HEK293T (cell line): ENCODE data around the gene PCP4L1.

Experiments used
- BHLHE40 ChIP-seq: fragments of 450-650 bp; IDR thresholded peaks from 2 replicates; pipeline ENCODE4 v1.6.1; 2016; ENCODE audit warnings: mild to moderate bottlenecking, moderate library complexity, borderline replicate concordance
- ELF4 ChIP-seq: fragments of 450-650 bp; IDR thresholded peaks from 2 replicates; pipeline ENCODE4 v1.6.1; 2017; ENCODE audit warnings: antibody characterized with exemption
- FOXA1 ChIP-seq: fragments of 450-650 bp; IDR thresholded peaks from 2 replicates; pipeline ENCODE4 v1.6.1; 2016; ENCODE audit warnings: mild to moderate bottlenecking
- FOXK2 ChIP-seq: fragments of 450-650 bp; IDR thresholded peaks from 2 replicates; pipeline ENCODE4 v1.6.1; 2016; ENCODE audit warnings: mild to moderate bottlenecking
- FOXM1 ChIP-seq: fragments of 450-650 bp; IDR thresholded peaks from 2 replicates; pipeline ENCODE4 v1.6.1; 2017; ENCODE audit warnings: mild to moderate bottlenecking, borderline replicate concordance
- L3MBTL2 ChIP-seq: fragments of 450-650 bp; conservative IDR thresholded peaks from 2 replicates; pipeline ENCODE4 v1.6.1; 2016; ENCODE audit warnings: mild to moderate bottlenecking
- LEF1 ChIP-seq: fragments of 450-650 bp; IDR thresholded peaks from 2 replicates; pipeline ENCODE4 v1.6.1; 2017; ENCODE audit warnings: mild to moderate bottlenecking, borderline replicate concordance
- SP1 ChIP-seq: fragments of 450-650 bp; IDR thresholded peaks from 2 replicates; pipeline ENCODE4 v1.6.1; 2017
- SUZ12 ChIP-seq: fragments of 450-650 bp; IDR thresholded peaks from 2 replicates; pipeline ENCODE4 v1.6.1; 2016; ENCODE audit warnings: mild to moderate bottlenecking
- TARDBP ChIP-seq: fragments of 450-650 bp; IDR thresholded peaks from 2 replicates; pipeline ENCODE4 v1.6.1; 2016
- ZNF384 ChIP-seq: fragments of 450-650 bp; IDR thresholded peaks from 2 replicates; pipeline ENCODE4 v1.6.1; 2016
- TF ChIP-seq, protein P1 (sequence below): fragments of 450-650 bp; IDR thresholded peaks from 2 replicates; pipeline ENCODE4 v1.6.1; 2016

DNA sequence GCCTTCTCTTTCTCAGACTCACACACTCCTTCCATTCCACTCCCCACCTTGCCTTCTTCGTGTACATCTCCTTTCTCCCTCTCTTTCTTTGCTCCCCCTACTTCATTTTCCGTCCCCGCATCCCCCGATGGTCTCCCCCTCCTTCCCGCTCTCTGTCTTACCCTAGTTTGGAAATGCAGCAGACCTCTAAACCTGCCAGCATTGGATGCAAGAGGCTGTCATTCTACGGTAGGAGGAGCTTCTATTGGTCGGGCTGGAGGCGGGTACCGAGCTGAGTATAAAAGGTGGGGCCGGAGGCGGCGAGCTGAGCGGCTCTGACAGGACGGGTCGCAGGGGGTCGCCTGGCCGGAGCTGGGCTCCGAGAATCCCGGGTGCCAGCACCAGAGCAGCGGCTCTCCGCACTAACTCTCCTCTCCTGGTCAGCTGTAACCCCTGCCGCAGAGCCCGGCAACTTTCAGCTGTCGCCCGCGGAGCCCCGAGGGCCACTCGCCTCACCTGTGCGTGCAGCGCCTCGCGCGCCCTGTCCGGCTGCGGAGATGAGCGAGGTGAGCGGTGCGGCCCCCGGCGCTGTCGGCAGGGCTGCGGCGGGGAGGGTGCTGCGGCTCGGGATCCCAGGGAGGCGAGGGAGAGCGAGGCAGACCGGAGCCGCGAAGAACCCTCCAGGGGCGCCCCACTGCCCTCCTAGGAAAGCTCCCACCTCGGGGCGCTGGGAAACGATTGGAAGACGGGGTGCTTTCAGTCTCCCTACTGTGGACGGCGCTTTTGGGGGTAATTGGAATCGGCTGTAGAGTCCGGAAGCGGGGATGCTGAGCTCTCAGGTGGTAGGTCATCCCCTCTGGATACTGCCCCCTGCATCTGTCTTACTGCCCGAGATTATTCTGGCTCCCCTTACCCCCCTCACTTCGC, at the start of gene PCP4L1:
- no peak for TF ChIP-seq FOXM1
- no peak for TF ChIP-seq ELF4
- TF ChIP-seq BHLHE40, result no peak
- no peak for TF ChIP-seq ZNF384
- TF ChIP-seq SP1, result no peak
- TF ChIP-seq SUZ12, result no peak
- no peak for TF ChIP-seq TARDBP
- TF ChIP-seq FOXK2, result no peak
- TF ChIP-seq L3MBTL2, result no peak
- TF ChIP-seq LEF1, result no peak
- no peak for TF ChIP-seq FOXA1
- TF ChIP-seq, protein P1, sequence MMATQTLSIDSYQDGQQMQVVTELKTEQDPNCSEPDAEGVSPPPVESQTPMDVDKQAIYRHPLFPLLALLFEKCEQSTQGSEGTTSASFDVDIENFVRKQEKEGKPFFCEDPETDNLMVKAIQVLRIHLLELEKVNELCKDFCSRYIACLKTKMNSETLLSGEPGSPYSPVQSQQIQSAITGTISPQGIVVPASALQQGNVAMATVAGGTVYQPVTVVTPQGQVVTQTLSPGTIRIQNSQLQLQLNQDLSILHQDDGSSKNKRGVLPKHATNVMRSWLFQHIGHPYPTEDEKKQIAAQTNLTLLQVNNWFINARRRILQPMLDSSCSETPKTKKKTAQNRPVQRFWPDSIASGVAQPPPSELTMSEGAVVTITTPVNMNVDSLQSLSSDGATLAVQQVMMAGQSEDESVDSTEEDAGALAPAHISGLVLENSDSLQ, result no peak
